CD14-positive monocyte (primary cell): Measurements from ENCODE around the gene LRRC45. TPM values are rescaled to one million over a fixed set of nuclear protein-coding genes. Genes with fewer than 3 reads are reported as not detected.

Experiments
- DNase-seq, 3 donors: peaks; one replicate each; pipeline ENCODE4 v3.0.0-alpha.2; 2011 to 2022
- H2AFZ ChIP-seq: 2 replicates; pipeline ENCODE4 v1.6.0; 2012; ENCODE audit warnings: mild to moderate bottlenecking, low read depth, low read length, inconsistent platforms; ENCODE audit not compliant: insufficient read depth, poor library complexity, severe bottlenecking
- H3K27ac ChIP-seq, 2 donors: 1 replicate in 1 of 2; 2 replicates in 1 of 2; pipeline ENCODE4 v1.5.1; 2012 to 2013; ENCODE audit warnings: low read length in 2 of 2, control low read depth in 1 of 2, inconsistent platforms in 1 of 2, low read depth in 1 of 2, mild to moderate bottlenecking in 1 of 2
- H3K27me3 ChIP-seq, 2 donors: one replicate each; pipeline versions ENCODE4 v1.6.0 to v1.6.1; 2011 to 2013; ENCODE audit warnings: low read length in 2 of 2; ENCODE audit not compliant: control insufficient read depth in 2 of 2, insufficient read depth in 2 of 2
- H3K36me3 ChIP-seq, 2 donors: replicated peaks in 1 of 2; 1 replicate in 1 of 2; 2 replicates in 1 of 2; pipeline versions ENCODE4 v1.5.1 to v1.6.1; 2012 to 2013; ENCODE audit warnings: low read length in 2 of 2, control low read depth in 1 of 2, inconsistent platforms in 1 of 2, mild to moderate bottlenecking in 1 of 2; ENCODE audit not compliant: insufficient read depth in 2 of 2, control insufficient read depth in 1 of 2
- H3K4me1 ChIP-seq, 2 donors: 1 replicate in 1 of 2; 2 replicates in 1 of 2; pipeline versions ENCODE4 v1.5.1 to v1.6.1; 2012 to 2013; ENCODE audit warnings: low read length in 2 of 2, control low read depth in 1 of 2, inconsistent platforms in 1 of 2, mild to moderate bottlenecking in 1 of 2, moderate library complexity in 1 of 2; ENCODE audit not compliant: insufficient read depth in 2 of 2, control insufficient read depth in 1 of 2
- H3K4me2 ChIP-seq: replicated peaks from 2 replicates; pipeline ENCODE3; 2012; ENCODE audit warnings: low read length, moderate library complexity, mild to moderate bottlenecking; ENCODE audit not compliant: poor library complexity, severe bottlenecking; ENCODE audit errors: extremely low read depth
- H3K4me3 ChIP-seq, 3 experiments: fragments of 200-600 bp in 1 of 3; sonication (generic) in 1 of 3; replicated peaks in 1 of 3; 1 replicate in 2 of 3; 2 replicates in 1 of 3; pipeline ENCODE4 v1.5.1; 2011 to 2013; ENCODE audit warnings: low read length in 3 of 3, mild to moderate bottlenecking in 3 of 3, control low read depth in 2 of 3, low read depth in 2 of 3, inconsistent platforms in 1 of 3, moderate library complexity in 1 of 3
- H3K79me2 ChIP-seq: 2 replicates; pipeline ENCODE4 v1.6.0; 2012; ENCODE audit warnings: mild to moderate bottlenecking, control low read depth, inconsistent platforms, low read length, moderate library complexity; ENCODE audit not compliant: insufficient read depth
- H3K9ac ChIP-seq: 2 replicates; pipeline ENCODE4 v1.6.0; 2017; ENCODE audit warnings: low read length, mild to moderate bottlenecking; ENCODE audit not compliant: insufficient read depth, poor library complexity, severe bottlenecking
- H3K9me3 ChIP-seq, 2 donors: replicated peaks in 1 of 2; 1 replicate in 1 of 2; 2 replicates in 1 of 2; pipeline versions ENCODE4 v1.5.1 to v1.6.1; 2012 to 2013; ENCODE audit warnings: low read length in 2 of 2, control low read depth in 1 of 2; ENCODE audit not compliant: control insufficient read depth in 1 of 2, insufficient read depth in 1 of 2
- H4K20me1 ChIP-seq: 2 replicates; pipeline ENCODE4 v1.6.0; 2012; ENCODE audit warnings: mild to moderate bottlenecking, low read length, control low read depth, moderate library complexity; ENCODE audit not compliant: insufficient read depth
- H3K27ac Mint-ChIP-seq, 7 donors: one replicate each; pipeline ENCODE4 v1.8.0; 2020; ENCODE audit warnings: mild to moderate bottlenecking in 7 of 7, mixed read lengths in 7 of 7, moderate library complexity in 6 of 7, inconsistent platforms in 2 of 7
- H3K27me3 Mint-ChIP-seq, 3 donors: one replicate each; pipeline ENCODE4 v1.8.0; 2021 to 2022; ENCODE audit warnings: low read depth in 3 of 3, mild to moderate bottlenecking in 3 of 3, mixed read lengths in 3 of 3, moderate library complexity in 3 of 3, inconsistent platforms in 1 of 3
- H3K36me3 Mint-ChIP-seq, 2 donors: one replicate each; pipeline ENCODE4 v1.8.0; 2020; ENCODE audit warnings: mixed read lengths in 2 of 2, inconsistent platforms in 1 of 2, mild to moderate bottlenecking in 1 of 2
- H3K4me1 Mint-ChIP-seq: one replicate; pipeline ENCODE4 v1.8.0; 2020; ENCODE audit warnings: mild to moderate bottlenecking, mixed read lengths
- H3K4me3 Mint-ChIP-seq, 2 donors: one replicate each; pipeline ENCODE4 v1.8.0; 2020; ENCODE audit warnings: mild to moderate bottlenecking in 2 of 2, mixed read lengths in 2 of 2, moderate library complexity in 1 of 2
- H3K9me3 Mint-ChIP-seq, 7 donors: one replicate each; pipeline ENCODE4 v1.8.0; 2020 to 2022; ENCODE audit warnings: mixed read lengths in 7 of 7, mild to moderate bottlenecking in 6 of 7, moderate library complexity in 6 of 7, inconsistent platforms in 2 of 7
- WGBS: methylation state at CpG from one replicate; pipeline ENCODE4 v1.1.5; 2013; ENCODE audit warnings: missing lambda C conversion rate; ENCODE audit not compliant: insufficient coverage; 5-methylcytosine and 5-hydroxymethylcytosine counted together
- intact Hi-C, 2 donors: fragments of 100-400 bp; cut with micrococcal nuclease; formaldehyde crosslinking; loops; one replicate each; pipeline versions ENCODE4 v1.15.0 to v1.15.1; 2023
- polyA plus RNA-seq, 3 donors: library from polyadenylated mRNA; depleted of rRNA in 1 of 3; unstranded in 2 of 3; stranded (reverse) in 1 of 3; fragments of 300-500 nt in 2 of 3; fragments of >200 nt in 1 of 3; fragmentation: Illumina TruSeq in 2 of 3; gene quantifications; 1 replicate in 2 of 3; 2 replicates in 1 of 3; pipeline ENCODE4 v1.2.3, GENCODE V29; 2012 to 2021
- TF ChIP-seq, protein P1 (sequence below): fragments of 200-600 bp; IDR thresholded peaks from one replicate; pipeline ENCODE4 v1.8.0; 2022; ENCODE audit warnings: antibody characterized with exemption, mild to moderate bottlenecking

The LRRC45 gene
- polyA plus RNA-seq, 3 donors, result 2.6 to 12.2 (median 3.4) TPM

DNA sequence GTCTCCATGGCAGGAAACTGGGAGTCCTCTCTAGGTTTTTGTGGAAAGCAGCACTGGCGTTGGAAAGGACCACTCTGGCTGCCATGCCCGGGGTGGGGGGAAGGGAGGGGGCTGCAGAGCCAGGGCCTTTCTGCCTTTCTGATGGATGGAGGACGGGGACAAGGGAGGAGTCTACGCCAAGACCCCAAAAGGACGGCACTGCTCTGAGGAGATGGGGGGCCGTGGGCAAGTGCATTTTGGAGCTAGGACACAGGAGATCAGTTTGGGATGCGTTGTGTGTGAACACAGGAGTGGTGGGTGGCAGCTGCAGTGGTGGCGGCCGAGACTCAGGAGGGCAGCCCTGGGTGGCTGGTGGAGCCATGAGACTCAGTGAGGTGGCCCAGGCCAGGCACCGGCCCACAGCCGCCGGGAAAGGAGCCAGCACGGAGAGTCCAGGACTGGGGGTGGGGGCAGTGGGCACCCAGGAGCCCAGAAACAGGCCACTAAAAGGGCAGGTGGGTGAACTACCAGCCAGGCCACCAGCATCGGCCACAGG lies 2.5 kb upstream of the LRRC45 start:
- no peak overlapping the region for H3K4me3 Mint-ChIP-seq
- peaks cover 26% of the 10 kb centered on the region for H3K4me1 Mint-ChIP-seq
- no peaks in the 10 kb centered on the region for H3K9me3 Mint-ChIP-seq
- H3K36me3 Mint-ChIP-seq, result peaks cover 8 to 17% of the 10 kb centered on the region in 2 donors
- H3K9me3 ChIP-seq, result no peaks in the 10 kb centered on the region
- H3K4me3 ChIP-seq, result no peak overlapping the region
- H3K27me3 ChIP-seq, result no peaks in the 10 kb centered on the region
- peaks cover 32% of the 10 kb centered on the region for H4K20me1 ChIP-seq
- H2AFZ ChIP-seq, result no peak overlapping the region
- H3K4me1 ChIP-seq, result peaks cover 26 to 32% of the 10 kb centered on the region in 2 donors
- H3K27me3 Mint-ChIP-seq, result peaks cover 0 to 1% (median 0%) of the 10 kb centered on the region in 3 donors
- H3K27ac Mint-ChIP-seq, result no peak overlapping the region
- WGBS, result 88% methylated on average over 14 of the region's 14 CpGs
- no peak overlapping the region for H3K4me2 ChIP-seq
- TF ChIP-seq, protein P1, sequence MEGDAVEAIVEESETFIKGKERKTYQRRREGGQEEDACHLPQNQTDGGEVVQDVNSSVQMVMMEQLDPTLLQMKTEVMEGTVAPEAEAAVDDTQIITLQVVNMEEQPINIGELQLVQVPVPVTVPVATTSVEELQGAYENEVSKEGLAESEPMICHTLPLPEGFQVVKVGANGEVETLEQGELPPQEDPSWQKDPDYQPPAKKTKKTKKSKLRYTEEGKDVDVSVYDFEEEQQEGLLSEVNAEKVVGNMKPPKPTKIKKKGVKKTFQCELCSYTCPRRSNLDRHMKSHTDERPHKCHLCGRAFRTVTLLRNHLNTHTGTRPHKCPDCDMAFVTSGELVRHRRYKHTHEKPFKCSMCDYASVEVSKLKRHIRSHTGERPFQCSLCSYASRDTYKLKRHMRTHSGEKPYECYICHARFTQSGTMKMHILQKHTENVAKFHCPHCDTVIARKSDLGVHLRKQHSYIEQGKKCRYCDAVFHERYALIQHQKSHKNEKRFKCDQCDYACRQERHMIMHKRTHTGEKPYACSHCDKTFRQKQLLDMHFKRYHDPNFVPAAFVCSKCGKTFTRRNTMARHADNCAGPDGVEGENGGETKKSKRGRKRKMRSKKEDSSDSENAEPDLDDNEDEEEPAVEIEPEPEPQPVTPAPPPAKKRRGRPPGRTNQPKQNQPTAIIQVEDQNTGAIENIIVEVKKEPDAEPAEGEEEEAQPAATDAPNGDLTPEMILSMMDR, result no peak
- no peak overlapping the region for H3K9ac ChIP-seq
- H3K79me2 ChIP-seq, result peaks cover 34% of the 10 kb centered on the region
- H3K27ac ChIP-seq, result no peak overlapping the region
- H3K36me3 ChIP-seq, result peaks cover 5 to 17% of the 10 kb centered on the region in 2 donors
- intact Hi-C loops, result loop anchor here (1.0 to 10.0 kb wide), 3 partner anchors 43 to 304 kb away; partner anchors contain the start of gene ASPSCR1 (in 1 of the 2)
- DNase-seq, result no peak

DNA sequence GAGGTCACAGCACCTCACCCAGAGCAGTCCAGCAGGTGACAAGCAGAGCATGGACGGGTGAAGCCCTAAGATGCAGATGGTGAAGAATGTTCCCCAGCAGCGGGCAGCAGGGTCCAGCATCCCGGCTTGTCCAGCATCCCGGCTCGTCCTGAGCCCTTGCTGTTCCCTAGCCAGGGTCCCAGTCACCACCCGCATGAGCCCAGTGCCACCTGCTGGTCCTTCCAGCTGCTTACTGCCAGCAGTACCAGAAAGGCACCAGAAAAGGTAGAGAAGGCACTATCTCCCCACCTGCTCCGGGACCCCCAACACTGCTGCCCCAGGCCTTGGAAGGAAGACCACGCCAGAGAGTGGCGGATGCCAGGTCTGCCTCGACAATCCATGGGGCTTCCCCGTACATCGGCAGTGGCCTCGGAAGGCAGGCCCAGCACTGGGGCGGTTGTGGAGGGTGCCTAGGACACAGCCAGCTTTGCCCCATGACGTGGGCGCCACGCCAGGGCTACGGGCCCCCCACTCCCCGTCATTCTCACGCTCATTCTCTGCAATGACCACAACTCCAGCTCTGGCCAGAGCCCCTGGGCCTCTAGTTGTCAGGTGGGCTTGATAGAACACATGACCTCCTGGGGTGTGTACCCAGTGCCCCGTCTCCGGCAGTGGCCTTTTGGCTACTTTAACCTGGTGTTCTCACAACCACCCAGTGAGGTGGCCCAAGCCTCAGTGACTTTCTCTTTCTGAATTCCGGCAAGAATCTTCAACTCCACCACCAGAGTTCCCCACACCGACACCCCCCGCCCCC lies 1.8 kb upstream of the LRRC45 start:
- peak; percentile 18 to 45 (median 35) for DNase-seq
- Mint-ChIP-seq H3K9me3 (no peaks in the 10 kb centered on the region), H3K4me1 (peaks cover 30% of the 10 kb centered on the region), H3K27me3 (peaks cover 0 to 1% (median 0%) of the 10 kb centered on the region in 3 donors), H3K4me3 (peak overlapping the region; percentile 80 to 82), H3K36me3 (peaks cover 10 to 24% of the 10 kb centered on the region in 2 donors), H3K27ac (peak overlapping the region in 3 of 7 donors; percentile 22 to 73 (median 63))
- peak overlapping the region in 1 of 3 experiments; percentile 96 for H3K4me3 ChIP-seq
- H3K9ac ChIP-seq, result peak overlapping the region; percentile 76
- WGBS, result 51% methylated on average over 19 of the region's 25 CpGs
- H4K20me1 ChIP-seq, result peaks cover 32% of the 10 kb centered on the region
- intact Hi-C loops, result loop anchor here (1.0 to 10.0 kb wide), 3 partner anchors 44 to 303 kb away; partner anchors contain the start of gene ASPSCR1 (in 1 of the 2)
- TF ChIP-seq, protein P1, result peak; percentile 53
- H3K27ac ChIP-seq, result no peak overlapping the region
- H3K27me3 ChIP-seq, result no peaks in the 10 kb centered on the region
- H3K4me2 ChIP-seq, result peak overlapping the region; percentile 97
- H2AFZ ChIP-seq, result no peak overlapping the region
- peaks cover 5 to 17% of the 10 kb centered on the region in 2 donors for H3K36me3 ChIP-seq
- no peaks in the 10 kb centered on the region for H3K9me3 ChIP-seq
- H3K79me2 ChIP-seq, result peaks cover 34% of the 10 kb centered on the region
- H3K4me1 ChIP-seq, result peaks cover 26 to 35% of the 10 kb centered on the region in 2 donors
